HepG2 (cell line): ENCODE measurements around the gene SREBF1. TPM values are rescaled to one million over a fixed set of nuclear protein-coding genes. Genes with fewer than 3 reads are reported as not detected.

Experiments
- BORCS8-MEF2B ChIP-seq: sonication (generic); formaldehyde crosslinking; IDR thresholded peaks from 2 replicates; pipeline ENCODE4 v1.8.0; 2022; ENCODE audit warnings: mild to moderate bottlenecking, missing genetic modification reagents
- FOXA3 ChIP-seq: IDR thresholded peaks from 2 replicates; pipeline ENCODE4 v1.6.1; 2016; ENCODE audit warnings: missing genetic modification reagents, missing compliant biosample characterization
- NKX3-1 ChIP-seq: sonication (generic); formaldehyde crosslinking; IDR thresholded peaks from 2 replicates; pipeline ENCODE4 v1.5.0; 2020; ENCODE audit warnings: missing genetic modification reagents
- SNAI1 ChIP-seq: sonication (generic); formaldehyde crosslinking; IDR thresholded peaks from 2 replicates; pipeline ENCODE4 v1.5.0; 2020; ENCODE audit warnings: mild to moderate bottlenecking, missing genetic modification reagents, borderline replicate concordance
- WIZ ChIP-seq: sonication (generic); formaldehyde crosslinking; IDR thresholded peaks from 2 replicates; pipeline ENCODE4 v1.5.1; 2020; ENCODE audit warnings: mild to moderate bottlenecking, missing genetic modification reagents
- ZKSCAN5 ChIP-seq: sonication (generic); formaldehyde crosslinking; IDR thresholded peaks from 2 replicates; pipeline ENCODE4 v1.5.1; 2020; ENCODE audit warnings: mild to moderate bottlenecking, missing genetic modification reagents
- ZNF331 ChIP-seq: sonication (generic); formaldehyde crosslinking; IDR thresholded peaks from 2 replicates; pipeline ENCODE4 v1.4.0; 2020; ENCODE audit warnings: missing genetic modification reagents
- ZNF558 ChIP-seq: sonication (generic); formaldehyde crosslinking; IDR thresholded peaks from 2 replicates; pipeline ENCODE4 v1.9.0; 2022; ENCODE audit warnings: mild to moderate bottlenecking, missing genetic modification reagents, borderline replicate concordance
- ZNF713 ChIP-seq: sonication (generic); formaldehyde crosslinking; IDR thresholded peaks from 2 replicates; pipeline ENCODE4 v1.4.0; 2020; ENCODE audit warnings: mild to moderate bottlenecking, missing genetic modification reagents
- ZNF790 ChIP-seq: sonication (generic); formaldehyde crosslinking; IDR thresholded peaks from 2 replicates; pipeline ENCODE4 v1.8.0; 2022; ENCODE audit warnings: missing genetic modification reagents, mild to moderate bottlenecking, borderline replicate concordance
- polyA plus RNA-seq, 8 experiments: library from polyadenylated mRNA; depleted of rRNA in 3 of 8; stranded (reverse) in 7 of 8; unstranded in 1 of 8; fragments of >200 nt; fragmentation: Illumina TruSeq in 4 of 8; extraction: Trizol in 4 of 8; gene quantifications; 2 replicates each; pipeline versions ENCODE4 v1.2.1 to v1.2.3, GENCODE V29; 2011 to 2016; ENCODE audit warnings: low read depth in 4 of 8, missing spikeins in 1 of 8, mixed read lengths in 1 of 8; ENCODE audit not compliant: insufficient read depth in 1 of 8
- total RNA-seq, 5 experiments: library from RNA; depleted of rRNA; stranded (reverse); fragments of >200 nt; fragmentation: Illumina TruSeq; extraction: Trizol; gene quantifications; 2 replicates each; pipeline ENCODE4 v1.2.3, GENCODE V29; 2016; ENCODE audit warnings: low read depth in 1 of 5
- TF ChIP-seq, protein P1 (sequence below): sonication (generic); formaldehyde crosslinking; IDR thresholded peaks from 2 replicates; pipeline ENCODE4 v1.4.0; 2020; ENCODE audit warnings: mild to moderate bottlenecking, missing genetic modification reagents
- TF ChIP-seq, protein P2 (sequence below): sonication (generic); formaldehyde crosslinking; IDR thresholded peaks from 2 replicates; pipeline ENCODE4 v1.5.1; 2020; ENCODE audit warnings: mild to moderate bottlenecking, missing genetic modification reagents, moderate library complexity
- TF ChIP-seq, protein P3 (sequence below): sonication (generic); formaldehyde crosslinking; IDR thresholded peaks from 2 replicates; pipeline ENCODE4 v1.8.1; 2023; ENCODE audit warnings: mild to moderate bottlenecking, missing genetic modification reagents
- TF ChIP-seq, protein P4 (sequence below): sonication (generic); formaldehyde crosslinking; IDR thresholded peaks from 2 replicates; pipeline ENCODE4 v1.4.0; 2020; ENCODE audit warnings: missing genetic modification reagents
- TF ChIP-seq, protein P5 (sequence below): sonication (generic); formaldehyde crosslinking; conservative IDR thresholded peaks from 2 replicates; pipeline ENCODE4 v1.8.0; 2022; ENCODE audit warnings: mild to moderate bottlenecking, moderate library complexity, missing genetic modification reagents
- TF ChIP-seq, protein P6 (sequence below): fragments of 450-650 bp; IDR thresholded peaks from 2 replicates; pipeline ENCODE4 v1.6.1; 2016
- TF ChIP-seq, protein P7 (sequence below): sonication (generic); formaldehyde crosslinking; IDR thresholded peaks from 2 replicates; pipeline ENCODE4 v1.4.0; 2020; ENCODE audit warnings: missing genetic modification reagents

SREBF1 gene
- total and polyA plus RNA-seq, 2 of the 13 experiments (the other 11 are each of a cell fraction or from before 2014, with no cell fraction given), result 34.3 to 38.0 TPM

DNA sequence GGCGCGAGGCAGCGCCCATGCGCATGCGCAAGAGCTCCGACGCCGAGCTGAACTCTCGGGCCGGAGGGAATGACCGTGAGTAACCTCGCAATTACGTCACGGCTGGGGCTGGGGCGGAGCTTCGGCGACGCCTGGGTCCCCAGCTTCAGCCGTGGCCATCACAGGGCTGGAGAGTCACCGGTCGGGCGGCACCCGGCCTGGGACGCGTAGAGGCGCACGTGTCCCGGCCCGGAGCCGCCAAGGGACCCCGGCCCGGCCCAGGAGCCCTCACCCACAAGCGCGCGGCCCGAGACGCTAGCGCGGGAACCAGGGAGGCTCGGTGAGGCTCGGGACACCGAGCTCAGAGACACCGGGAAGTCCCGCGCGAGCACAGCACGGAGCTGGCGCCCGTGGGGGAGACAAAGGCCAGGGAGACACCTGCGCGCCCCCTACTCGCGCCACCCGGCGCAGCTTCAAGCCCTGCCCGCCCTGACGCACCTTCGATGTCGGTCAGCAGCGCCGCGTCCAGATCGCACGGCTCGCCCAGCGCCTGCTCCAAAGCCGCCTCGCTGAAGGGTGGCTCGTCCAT lies 452 bp downstream of the SREBF1 start (continued):
- TF ChIP-seq ZNF713, result no peak
- TF ChIP-seq ZNF331 (CRISPR knock-in tag), result no peak
- TF ChIP-seq, protein P1, sequence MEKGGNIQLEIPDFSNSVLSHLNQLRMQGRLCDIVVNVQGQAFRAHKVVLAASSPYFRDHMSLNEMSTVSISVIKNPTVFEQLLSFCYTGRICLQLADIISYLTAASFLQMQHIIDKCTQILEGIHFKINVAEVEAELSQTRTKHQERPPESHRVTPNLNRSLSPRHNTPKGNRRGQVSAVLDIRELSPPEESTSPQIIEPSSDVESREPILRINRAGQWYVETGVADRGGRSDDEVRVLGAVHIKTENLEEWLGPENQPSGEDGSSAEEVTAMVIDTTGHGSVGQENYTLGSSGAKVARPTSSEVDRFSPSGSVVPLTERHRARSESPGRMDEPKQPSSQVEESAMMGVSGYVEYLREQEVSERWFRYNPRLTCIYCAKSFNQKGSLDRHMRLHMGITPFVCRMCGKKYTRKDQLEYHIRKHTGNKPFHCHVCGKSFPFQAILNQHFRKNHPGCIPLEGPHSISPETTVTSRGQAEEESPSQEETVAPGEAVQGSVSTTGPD (CRISPR knock-in tag), result no peak
- TF ChIP-seq, protein P2, sequence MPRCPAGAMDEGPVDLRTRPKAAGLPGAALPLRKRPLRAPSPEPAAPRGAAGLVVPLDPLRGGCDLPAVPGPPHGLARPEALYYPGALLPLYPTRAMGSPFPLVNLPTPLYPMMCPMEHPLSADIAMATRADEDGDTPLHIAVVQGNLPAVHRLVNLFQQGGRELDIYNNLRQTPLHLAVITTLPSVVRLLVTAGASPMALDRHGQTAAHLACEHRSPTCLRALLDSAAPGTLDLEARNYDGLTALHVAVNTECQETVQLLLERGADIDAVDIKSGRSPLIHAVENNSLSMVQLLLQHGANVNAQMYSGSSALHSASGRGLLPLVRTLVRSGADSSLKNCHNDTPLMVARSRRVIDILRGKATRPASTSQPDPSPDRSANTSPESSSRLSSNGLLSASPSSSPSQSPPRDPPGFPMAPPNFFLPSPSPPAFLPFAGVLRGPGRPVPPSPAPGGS, result no peak; the same call in 1 of the 2 replicates
- TF ChIP-seq ZKSCAN5 (CRISPR knock-in tag), result no peak
- peak; percentile 41; the same call in 1 of the 2 replicates for TF ChIP-seq WIZ (CRISPR knock-in tag)
- TF ChIP-seq BORCS8-MEF2B (CRISPR knock-in tag), result peak; percentile 73
- TF ChIP-seq FOXA3 (CRISPR knock-in tag), result peak; percentile 51
- TF ChIP-seq NKX3-1 (CRISPR knock-in tag), result peak; percentile 84; the same call in 1 of the 2 replicates
- TF ChIP-seq ZNF558 (CRISPR knock-in tag), result no peak
- TF ChIP-seq, protein P3, sequence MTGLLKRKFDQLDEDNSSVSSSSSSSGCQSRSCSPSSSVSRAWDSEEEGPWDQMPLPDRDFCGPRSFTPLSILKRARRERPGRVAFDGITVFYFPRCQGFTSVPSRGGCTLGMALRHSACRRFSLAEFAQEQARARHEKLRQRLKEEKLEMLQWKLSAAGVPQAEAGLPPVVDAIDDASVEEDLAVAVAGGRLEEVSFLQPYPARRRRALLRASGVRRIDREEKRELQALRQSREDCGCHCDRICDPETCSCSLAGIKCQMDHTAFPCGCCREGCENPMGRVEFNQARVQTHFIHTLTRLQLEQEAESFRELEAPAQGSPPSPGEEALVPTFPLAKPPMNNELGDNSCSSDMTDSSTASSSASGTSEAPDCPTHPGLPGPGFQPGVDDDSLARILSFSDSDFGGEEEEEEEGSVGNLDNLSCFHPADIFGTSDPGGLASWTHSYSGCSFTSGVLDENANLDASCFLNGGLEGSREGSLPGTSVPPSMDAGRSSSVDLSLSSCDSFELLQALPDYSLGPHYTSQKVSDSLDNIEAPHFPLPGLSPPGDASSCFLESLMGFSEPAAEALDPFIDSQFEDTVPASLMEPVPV (CRISPR knock-in tag), result 0 out of 2 replicates have a peak, but pooled peaks have one; percentile 28
- TF ChIP-seq SNAI1 (CRISPR knock-in tag), result no peak; the same call in 1 of the 2 replicates
- TF ChIP-seq ZNF790 (CRISPR knock-in tag), result peak; percentile 95; the same call in 1 of the 2 replicates
- TF ChIP-seq, protein P4, sequence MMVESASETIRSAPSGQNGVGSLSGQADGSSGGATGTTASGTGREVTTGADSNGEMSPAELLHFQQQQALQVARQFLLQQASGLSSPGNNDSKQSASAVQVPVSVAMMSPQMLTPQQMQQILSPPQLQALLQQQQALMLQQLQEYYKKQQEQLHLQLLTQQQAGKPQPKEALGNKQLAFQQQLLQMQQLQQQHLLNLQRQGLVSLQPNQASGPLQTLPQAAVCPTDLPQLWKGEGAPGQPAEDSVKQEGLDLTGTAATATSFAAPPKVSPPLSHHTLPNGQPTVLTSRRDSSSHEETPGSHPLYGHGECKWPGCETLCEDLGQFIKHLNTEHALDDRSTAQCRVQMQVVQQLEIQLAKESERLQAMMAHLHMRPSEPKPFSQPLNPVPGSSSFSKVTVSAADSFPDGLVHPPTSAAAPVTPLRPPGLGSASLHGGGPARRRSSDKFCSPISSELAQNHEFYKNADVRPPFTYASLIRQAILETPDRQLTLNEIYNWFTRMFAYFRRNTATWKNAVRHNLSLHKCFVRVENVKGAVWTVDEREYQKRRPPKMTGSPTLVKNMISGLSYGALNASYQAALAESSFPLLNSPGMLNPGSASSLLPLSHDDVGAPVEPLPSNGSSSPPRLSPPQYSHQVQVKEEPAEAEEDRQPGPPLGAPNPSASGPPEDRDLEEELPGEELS (CRISPR knock-in tag), result peak; percentile 58
- TF ChIP-seq, protein P5, sequence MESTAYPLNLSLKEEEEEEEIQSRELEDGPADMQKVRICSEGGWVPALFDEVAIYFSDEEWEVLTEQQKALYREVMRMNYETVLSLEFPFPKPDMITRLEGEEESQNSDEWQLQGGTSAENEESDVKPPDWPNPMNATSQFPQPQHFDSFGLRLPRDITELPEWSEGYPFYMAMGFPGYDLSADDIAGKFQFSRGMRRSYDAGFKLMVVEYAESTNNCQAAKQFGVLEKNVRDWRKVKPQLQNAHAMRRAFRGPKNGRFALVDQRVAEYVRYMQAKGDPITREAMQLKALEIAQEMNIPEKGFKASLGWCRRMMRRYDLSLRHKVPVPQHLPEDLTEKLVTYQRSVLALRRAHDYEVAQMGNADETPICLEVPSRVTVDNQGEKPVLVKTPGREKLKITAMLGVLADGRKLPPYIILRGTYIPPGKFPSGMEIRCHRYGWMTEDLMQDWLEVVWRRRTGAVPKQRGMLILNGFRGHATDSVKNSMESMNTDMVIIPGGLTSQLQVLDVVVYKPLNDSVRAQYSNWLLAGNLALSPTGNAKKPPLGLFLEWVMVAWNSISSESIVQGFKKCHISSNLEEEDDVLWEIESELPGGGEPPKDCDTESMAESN, result peak; percentile 85
- TF ChIP-seq, protein P6, sequence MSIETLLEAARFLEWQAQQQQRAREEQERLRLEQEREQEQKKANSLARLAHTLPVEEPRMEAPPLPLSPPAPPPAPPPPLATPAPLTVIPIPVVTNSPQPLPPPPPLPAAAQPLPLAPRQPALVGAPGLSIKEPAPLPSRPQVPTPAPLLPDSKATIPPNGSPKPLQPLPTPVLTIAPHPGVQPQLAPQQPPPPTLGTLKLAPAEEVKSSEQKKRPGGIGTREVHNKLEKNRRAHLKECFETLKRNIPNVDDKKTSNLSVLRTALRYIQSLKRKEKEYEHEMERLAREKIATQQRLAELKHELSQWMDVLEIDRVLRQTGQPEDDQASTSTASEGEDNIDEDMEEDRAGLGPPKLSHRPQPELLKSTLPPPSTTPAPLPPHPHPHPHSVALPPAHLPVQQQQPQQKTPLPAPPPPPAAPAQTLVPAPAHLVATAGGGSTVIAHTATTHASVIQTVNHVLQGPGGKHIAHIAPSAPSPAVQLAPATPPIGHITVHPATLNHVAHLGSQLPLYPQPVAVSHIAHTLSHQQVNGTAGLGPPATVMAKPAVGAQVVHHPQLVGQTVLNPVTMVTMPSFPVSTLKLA, result peak; percentile 35; the same call in 1 of the 2 replicates
- TF ChIP-seq, protein P7, sequence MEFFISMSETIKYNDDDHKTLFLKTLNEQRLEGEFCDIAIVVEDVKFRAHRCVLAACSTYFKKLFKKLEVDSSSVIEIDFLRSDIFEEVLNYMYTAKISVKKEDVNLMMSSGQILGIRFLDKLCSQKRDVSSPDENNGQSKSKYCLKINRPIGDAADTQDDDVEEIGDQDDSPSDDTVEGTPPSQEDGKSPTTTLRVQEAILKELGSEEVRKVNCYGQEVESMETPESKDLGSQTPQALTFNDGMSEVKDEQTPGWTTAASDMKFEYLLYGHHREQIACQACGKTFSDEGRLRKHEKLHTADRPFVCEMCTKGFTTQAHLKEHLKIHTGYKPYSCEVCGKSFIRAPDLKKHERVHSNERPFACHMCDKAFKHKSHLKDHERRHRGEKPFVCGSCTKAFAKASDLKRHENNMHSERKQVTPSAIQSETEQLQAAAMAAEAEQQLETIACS (CRISPR knock-in tag), result no peak
